Activated effector memory CD4-positive, alpha-beta T cell treated with Interleukin-2 at 50 U/mL for 16 hours (primary cell): Measurements from ENCODE around the gene MACROD2.
"Not testable (repeated sequence)": the region's sequence is repeated elsewhere in the genome, so short reads cannot be mapped to it uniquely, and the experiment has no call there.

Source experiments
- DNase-seq: peaks from one replicate; pipeline ENCODE4 v3.0.0-alpha.2; 2020

Gene MACROD2

DNA sequence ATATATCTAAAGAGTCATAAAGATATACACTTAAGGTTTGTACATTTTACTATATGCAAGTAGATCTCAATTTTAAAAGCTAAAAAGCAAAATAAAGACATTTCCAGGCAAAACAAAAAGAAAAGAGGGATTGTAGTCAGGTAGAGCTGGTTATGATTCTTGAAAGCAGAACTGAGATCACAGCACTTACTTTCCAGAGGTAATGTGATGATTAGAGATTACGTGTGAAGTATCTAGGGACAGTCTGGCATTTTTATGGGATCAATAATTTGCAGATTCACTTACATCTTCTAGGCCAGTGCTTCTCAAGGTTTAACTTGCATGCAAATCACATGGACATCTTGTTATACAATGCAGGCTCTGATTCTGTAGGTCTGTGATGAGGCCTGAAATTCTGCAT, 1982.4 kb downstream of the MACROD2 start:
- no peak for DNase-seq

- DNase-seq: not testable (repeated sequence)
These were observed 1990.4 kb downstream of the MACROD2 start for GRCh38 chr20:15985494-15986368.

DNA sequence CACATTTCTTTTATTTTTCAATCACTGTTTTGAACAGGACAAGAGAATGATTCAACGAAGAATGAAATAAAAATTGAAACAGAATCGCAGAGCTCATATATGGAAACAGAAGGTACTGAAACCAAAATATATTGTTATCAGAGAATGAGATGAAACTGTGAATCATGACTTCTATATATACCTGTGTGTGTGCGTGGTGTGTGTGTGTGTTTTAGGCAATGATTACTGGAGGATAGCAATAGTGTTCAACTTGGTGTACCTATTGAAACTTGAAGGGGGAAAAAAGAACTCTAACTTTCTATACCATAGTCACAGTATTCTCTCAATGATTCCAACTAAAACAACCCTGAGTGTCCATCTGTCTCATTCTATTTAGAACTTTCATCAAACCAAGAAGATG, 1991.4 kb downstream of the MACROD2 start:
- no peak for DNase-seq

DNA sequence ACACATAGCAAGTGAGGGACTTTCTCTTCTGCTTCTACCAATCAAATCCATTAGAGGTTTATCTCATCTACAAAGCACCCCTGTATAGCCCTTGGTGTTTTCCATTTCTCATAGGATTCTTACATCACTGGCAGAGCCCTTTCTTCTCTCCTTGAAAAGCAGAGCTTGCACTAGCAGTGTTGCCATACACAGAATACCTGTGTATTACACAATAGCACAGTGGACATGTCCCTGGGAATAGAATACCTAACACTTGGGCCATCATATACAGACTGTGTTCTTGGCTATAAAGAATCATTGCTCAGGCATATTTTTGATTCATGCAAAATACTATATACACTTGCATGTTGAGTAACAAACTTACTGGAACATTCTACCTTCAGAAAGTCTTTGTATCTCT, 1996.0 kb downstream of the MACROD2 start:
- DNase-seq: no peak

GRCh38 chr20:15992564-15992963, 1997.2 kb downstream of the MACROD2 start:
- DNase-seq: no peak

GRCh38 chr20:16000112-16000511, 2004.8 kb downstream of the MACROD2 start:
- no peak for DNase-seq

DNA sequence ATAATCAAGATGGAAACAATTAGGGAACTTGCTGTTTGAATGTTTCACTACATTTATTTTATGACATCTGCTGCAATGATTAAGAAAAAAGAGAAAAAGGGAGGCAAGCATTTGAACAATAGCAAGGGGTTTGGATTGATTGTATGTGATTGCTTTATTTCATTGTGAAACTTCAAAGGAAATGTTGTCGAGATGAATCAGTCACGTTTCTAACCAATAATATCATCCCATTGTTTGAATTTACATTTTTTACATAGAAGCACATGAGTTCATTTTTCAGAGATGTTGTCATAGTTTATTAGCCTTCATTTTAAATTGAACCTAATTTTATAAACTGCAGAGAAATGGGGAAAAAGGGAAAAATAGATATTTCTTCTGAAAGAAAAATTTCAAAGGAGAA, 2006.0 kb downstream of the MACROD2 start:
- DNase-seq: no peak

DNA sequence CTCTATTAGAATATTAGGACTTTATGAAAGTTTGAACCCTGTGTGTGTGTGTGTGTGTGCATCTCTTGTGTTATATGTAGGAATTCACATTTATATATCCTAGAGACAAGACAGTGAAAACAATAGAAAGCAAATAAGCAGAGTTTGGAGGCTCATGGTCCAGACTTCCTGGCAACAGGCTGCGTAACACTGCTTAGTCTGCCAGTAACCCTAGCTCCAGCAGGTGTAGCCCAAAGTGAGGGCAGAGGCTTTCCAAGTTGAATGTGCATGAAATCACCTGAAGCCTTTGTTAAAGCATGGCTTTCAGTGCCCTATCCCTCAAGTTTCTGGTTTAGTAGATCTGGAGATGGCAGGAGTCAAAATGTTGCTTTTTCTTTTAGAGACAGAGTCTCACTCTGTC, 2008.0 kb downstream of the MACROD2 start:
- DNase-seq: no peak

DNA sequence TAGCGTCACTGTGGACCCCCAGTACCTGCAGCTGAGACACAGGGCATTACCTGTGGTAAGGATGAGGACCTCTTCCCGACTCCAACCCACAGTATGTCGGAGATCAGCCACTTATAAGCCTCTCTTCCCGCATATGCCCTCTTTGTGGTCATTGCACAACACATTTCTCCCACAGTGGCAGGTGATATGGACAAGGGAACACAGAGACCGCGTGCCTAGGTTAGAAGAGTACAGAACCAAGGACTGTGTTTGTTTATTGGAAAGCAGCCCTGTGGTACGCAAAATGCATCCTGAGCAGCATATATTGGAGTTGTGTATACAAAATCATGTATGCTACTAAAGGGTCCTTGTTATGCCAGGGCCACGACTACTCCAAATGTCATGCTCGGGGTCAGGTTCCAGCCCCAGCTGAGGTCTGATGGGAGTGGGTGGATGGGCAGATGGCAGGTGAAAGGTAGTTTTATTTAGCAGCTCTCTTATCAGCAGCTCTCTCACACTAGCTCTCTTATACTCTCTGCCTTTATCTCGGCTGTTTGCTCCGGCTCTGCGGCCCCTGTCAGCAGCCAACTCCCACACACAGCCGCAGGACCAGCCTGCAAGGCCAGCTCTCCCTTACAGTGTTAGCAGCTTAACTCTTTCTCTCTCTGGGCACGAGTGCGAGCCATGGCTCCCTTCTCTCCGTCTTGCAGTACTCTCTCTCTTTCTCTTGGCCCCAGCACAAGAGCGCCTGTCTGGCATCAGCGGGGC, 2009.0 kb downstream of the MACROD2 start:
- DNase-seq: no peak

DNA sequence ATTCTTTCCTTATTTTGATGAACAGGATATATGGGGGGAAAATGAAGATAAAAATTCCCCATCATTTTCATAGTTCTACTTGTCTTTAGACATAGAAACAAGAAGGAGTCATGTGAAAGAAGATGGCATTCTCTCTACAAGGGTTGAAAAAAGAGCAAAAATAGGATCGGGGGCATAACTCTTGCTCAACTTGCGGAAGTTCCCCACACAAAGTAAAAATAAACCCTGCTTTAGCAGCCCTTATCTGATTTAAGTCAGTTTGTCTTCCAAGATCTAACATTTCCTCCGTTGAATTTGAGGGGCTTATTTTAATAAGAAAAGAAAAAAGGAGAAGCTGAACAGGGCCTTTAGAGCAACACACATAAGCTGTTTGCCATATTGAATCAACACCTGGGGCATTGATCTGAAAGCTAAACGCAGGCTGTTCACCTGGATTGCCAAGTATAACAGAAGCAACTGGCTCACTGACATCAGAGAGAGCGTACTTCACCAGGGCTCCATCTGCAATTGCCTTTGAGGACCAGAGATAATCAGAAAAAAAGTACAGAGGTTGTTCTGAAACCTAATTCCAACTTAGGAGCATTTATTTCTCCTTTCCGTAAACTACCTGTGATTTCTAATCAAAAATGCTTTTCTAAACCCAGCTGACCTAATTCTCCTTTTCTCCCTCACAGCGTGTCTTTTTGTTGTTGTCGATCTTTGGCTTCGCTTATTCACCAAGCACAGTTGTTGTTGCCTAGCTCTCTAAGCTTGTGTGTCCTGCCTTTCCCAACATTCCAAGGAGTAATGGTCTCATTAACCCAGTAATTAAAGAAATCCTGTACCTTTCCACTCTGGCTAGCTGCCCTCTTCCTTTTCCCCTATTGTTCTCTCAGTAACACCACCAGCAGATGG, 2010.0 kb downstream of the MACROD2 start:
- no peak for DNase-seq

DNA sequence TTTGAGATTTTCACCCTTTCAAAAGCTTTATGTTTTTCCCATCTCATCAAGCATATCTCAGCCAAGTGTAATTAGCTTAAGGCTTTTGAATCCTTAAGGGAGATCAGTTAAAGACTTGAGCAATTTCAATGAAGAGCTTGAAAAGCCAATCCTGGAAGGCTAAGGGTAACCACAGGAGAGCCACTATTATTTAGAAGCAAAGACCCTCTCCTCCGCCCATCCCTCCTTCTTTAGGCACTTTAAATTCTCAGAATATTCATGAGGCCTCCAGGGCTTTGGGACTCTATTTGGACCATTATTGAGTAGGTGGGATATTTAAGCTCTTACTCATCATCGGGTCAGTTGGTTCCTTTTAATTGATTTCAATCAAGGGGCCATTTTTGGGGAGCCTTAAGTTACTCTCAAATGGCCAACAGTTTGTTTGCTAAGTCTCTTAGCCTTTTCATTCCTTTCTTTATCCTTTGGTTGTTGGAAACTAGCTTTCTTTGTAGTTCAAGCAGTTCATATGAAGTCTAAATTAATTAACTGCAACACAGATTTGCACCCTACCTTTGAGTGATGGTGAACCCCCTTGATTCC, 2010.7 kb downstream of the MACROD2 start:
- no peak for DNase-seq

GRCh38 chr20:16007164-16007563, 2011.8 kb downstream of the MACROD2 start:
- DNase-seq: no peak

DNA sequence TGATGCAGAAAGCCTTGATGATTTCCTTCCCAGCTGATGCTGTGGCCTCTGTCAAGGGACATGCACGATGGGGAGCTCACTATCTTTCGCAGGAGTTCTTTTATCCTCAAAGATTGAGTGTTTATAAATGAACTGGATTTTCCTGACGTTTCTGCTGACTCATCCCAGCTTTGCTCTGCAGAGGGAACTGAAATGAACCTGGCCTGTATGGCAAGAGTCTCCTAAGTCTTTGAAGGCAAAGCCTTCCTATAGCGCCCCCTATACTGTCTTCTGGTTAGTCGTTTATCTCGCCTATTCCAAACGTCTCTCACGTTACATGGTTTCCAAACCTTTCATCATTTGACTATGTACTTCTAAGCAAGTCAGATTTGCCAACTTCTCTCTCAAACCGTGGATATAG, 2012.6 kb downstream of the MACROD2 start:
- DNase-seq: no peak

DNA sequence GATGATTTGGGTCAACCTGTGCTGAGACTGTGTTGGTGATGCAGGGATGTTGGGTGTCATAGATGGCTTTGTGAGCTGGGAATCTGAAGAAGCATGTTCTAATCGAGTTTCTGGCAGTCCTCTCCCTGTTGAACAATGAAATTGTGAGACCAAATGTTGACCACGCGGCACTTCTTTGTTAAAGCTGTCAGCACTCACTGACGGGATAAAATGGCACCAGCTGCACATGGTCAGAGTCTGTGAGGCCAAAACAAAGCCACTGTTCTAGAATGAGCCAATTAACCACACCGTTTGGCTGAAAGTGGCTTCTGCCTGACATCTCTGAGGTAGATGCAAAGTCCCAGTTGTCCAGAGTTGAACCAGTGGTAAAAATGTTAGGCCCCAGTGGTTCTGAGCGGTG, 2015.7 kb downstream of the MACROD2 start:
- DNase-seq: no peak

DNA sequence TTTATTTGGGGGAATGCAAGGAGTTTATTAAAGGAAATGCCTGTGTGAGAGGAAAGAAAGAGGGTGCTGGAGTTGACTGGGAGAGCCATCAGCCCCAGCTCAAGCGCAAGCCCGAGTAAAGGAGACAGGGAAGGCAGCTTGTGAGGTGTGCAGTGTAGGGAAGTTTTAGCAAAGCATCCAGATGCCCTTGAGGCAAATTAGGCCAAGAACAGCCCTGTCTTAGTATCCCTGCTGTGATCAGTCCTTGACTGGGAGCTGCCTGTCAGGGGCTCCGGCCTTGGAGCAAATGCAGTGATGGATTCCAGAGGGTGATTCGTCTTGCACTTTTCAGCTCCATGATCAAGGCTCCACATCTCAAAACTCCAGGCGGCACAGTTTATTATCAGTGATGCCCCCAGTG, 2016.2 kb downstream of the MACROD2 start:
- no peak for DNase-seq

- not testable (repeated sequence) for DNase-seq
These were observed 2017.6 kb downstream of the MACROD2 start for GRCh38 chr20:16012934-16013333.

DNA sequence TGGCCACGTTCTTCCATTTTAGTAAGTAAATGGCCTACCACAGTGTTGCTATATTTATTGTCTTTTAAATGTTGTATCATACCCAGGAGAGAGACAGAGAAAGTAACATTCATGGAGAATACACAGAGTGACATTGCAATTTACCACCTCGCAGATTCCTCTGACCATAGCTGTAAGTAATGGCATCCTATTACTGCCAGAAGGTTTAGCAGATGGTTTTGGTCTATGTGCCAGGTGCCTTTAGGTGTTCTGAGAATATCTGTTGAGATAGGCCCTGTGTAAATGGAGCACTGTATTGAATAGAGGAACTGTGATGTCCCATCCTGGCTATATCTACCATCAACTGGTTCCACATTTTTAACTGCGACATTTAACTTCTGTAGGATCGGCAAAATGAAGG, 2018.3 kb downstream of the MACROD2 start:
- DNase-seq: no peak

GRCh38 chr20:16014436-16014835, 2019.1 kb downstream of the MACROD2 start:
- DNase-seq: no peak

DNA sequence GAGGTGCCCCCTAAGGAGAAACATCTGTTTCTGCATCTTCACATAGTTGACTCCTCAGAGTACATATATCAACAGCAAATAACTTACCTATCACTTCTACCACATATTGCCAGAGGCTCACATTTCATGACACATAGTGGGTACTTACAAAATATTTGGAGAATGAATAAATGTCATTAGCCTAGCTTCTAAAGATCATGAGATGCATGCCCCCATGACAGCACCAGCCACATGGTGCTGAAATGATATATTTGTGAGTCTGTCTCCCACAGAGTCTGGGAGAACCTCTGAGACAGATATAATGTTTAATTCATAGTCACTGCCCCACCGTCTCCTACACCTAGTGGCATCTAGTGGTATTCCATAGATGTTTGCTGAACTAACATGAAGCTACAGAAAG, 2022.3 kb downstream of the MACROD2 start:
- no peak for DNase-seq

DNA sequence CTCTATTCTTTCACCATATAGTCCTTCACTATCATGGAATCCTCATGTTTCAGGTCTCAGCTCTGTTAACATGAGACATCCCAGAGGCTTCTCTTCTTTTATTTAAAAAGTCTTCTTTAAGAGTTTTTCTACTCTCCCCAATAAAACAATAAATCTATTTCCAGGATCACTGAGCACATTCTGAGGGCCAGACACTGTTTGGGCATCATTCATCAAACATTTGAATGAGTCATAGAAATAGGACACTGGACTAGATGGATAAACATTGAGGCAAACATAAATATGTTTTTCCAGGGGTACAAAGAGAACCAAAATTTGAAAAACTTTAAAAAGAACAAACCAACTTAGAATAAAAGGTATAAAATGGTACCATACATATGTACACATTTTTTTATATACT, 2023.6 kb downstream of the MACROD2 start:
- DNase-seq: no peak

GRCh38 chr20:16020971-16021370, 2025.7 kb downstream of the MACROD2 start:
- no peak for DNase-seq

DNA sequence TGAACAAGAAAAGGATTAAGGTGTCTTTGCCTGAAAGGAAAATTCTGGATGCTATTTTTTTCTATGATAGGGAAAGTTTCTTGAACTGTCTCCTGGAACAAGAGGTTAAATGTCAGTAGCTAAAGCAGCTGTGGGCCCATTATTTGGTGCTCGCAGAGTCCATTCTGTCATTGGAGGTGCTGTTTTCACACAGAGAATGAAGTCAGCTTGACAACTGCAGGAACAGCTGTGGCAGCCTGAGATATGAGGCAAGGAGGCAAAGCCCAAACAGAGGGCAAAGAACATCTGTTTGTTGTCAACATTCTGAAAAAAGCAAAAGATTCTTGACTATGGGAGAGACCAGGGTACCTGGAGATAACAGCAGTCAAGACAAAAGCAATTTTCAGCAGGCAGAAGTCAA, 2029.8 kb downstream of the MACROD2 start:
- no peak for DNase-seq

GRCh38 chr20:16027686-16028085, 2032.4 kb downstream of the MACROD2 start:
- no peak for DNase-seq
